Osteocyte (in vitro differentiated cells): ENCODE measurements around the gene ATOH1. TPM values are rescaled to one million over a fixed set of nuclear protein-coding genes. Genes with fewer than 3 reads are reported as not detected.

Source experiments
- DNase-seq: peaks from one replicate; pipeline ENCODE4 v3.0.0; 2021; ENCODE audit warnings: mixed read lengths; ENCODE audit not compliant: unreplicated experiment; ENCODE audit errors: extremely low spot score
- H3K27ac Mint-ChIP-seq: one replicate; pipeline ENCODE4 v1.8.0; 2021; ENCODE audit warnings: mild to moderate bottlenecking, mixed read lengths; ENCODE audit not compliant: unreplicated experiment
- H3K27me3 Mint-ChIP-seq: one replicate; pipeline ENCODE4 v1.8.0; 2021; ENCODE audit warnings: mixed read lengths; ENCODE audit not compliant: unreplicated experiment
- H3K36me3 Mint-ChIP-seq: one replicate; pipeline ENCODE4 v1.8.0; 2021; ENCODE audit warnings: mixed read lengths; ENCODE audit not compliant: unreplicated experiment
- H3K4me1 Mint-ChIP-seq: one replicate; pipeline ENCODE4 v1.8.0; 2021; ENCODE audit warnings: mixed read lengths; ENCODE audit not compliant: unreplicated experiment
- H3K4me3 Mint-ChIP-seq: one replicate; pipeline ENCODE4 v1.8.0; 2021; ENCODE audit warnings: mild to moderate bottlenecking, moderate library complexity, mixed read lengths; ENCODE audit not compliant: unreplicated experiment
- H3K9me3 Mint-ChIP-seq: one replicate; pipeline ENCODE4 v1.8.0; 2021; ENCODE audit warnings: mixed read lengths; ENCODE audit not compliant: unreplicated experiment
- CTCF ChIP-seq: fragments of 200-600 bp; sonication (generic); IDR thresholded peaks from 2 replicates; pipeline ENCODE4 v1.5.0; 2021; ENCODE audit warnings: antibody characterized with exemption, mild to moderate bottlenecking, moderate library complexity
- total RNA-seq: library from RNA; stranded (reverse); gene quantifications from 2 replicates; pipeline ENCODE4 v1.2.1, GENCODE V29; 2021

Gene ATOH1
- total RNA-seq, 1 donor from 2014 or later: not detected

GRCh38 chr4:93835929-93836328 lies 7.4 kb downstream of the ATOH1 start:
- Mint-ChIP-seq H3K9me3 (no peaks in the 10 kb centered on the region), H3K36me3 (peaks cover 1% of the 10 kb centered on the region), H3K4me1 (peaks cover 9% of the 10 kb centered on the region), H3K27me3 (peaks cover 67% of the 10 kb centered on the region), H3K4me3 (no peak overlapping the region), H3K27ac (no peak overlapping the region)
- TF ChIP-seq CTCF: no peak
- no peak for DNase-seq

DNA sequence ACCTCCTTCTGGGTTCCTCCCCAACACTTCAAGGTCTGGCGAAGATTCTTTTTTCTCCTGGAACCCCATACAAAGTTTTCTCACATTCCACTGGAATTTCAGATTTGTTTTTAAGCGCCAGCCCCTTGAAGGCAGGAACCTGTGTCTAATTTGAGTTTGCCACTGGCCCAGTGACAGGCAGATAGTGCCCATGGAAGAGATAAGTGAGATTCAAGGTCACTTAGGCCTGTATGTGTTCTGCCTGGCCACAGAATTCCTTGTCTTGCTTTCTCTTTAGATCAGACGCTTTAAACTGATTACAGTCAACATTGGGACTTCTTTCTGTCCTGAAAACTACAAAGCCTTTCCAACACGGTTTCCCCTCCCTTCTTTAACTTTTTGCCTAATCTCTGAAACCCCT lies 11.2 kb downstream of the ATOH1 start:
- H3K9me3 Mint-ChIP-seq: no peaks in the 10 kb centered on the region
- H3K27ac Mint-ChIP-seq: no peak overlapping the region
- no peak for DNase-seq
- peaks cover 1% of the 10 kb centered on the region for H3K36me3 Mint-ChIP-seq
- no peak overlapping the region for H3K4me3 Mint-ChIP-seq
- H3K27me3 Mint-ChIP-seq: peaks cover 49% of the 10 kb centered on the region
- no peak for TF ChIP-seq CTCF
- peaks cover 2% of the 10 kb centered on the region for H3K4me1 Mint-ChIP-seq

DNA sequence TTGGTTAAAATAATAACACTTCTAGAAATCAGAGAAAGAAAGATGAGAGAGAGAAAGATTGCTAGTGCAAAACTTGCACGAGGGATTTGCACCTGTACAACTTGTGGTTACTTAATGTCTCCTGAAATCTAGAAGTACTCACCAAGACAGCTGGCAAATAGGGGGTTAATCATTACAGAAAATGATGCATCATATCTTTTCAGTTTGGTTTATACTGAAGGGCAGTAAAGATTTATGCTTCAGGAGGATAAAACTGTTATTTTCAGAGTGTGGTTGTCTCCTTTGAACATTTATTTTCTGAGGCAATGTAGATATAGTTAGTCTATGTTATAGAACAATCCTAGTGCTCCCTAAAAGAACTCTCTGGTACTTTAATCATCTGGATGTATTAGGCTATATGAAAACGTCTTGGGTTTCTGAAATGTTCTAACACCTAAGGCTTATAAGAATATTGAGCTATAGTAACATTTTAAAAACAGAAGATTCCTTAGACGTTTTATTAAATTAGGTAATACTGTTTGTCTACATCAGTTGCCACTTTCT lies 13.3 kb downstream of the ATOH1 start:
- no peak for DNase-seq
- Mint-ChIP-seq H3K27me3 (peaks cover 48% of the 10 kb centered on the region), H3K27ac (no peak overlapping the region), H3K4me1 (no peaks in the 10 kb centered on the region), H3K36me3 (no peaks in the 10 kb centered on the region), H3K9me3 (no peaks in the 10 kb centered on the region), H3K4me3 (no peak overlapping the region)
- TF ChIP-seq CTCF: no peak

DNA sequence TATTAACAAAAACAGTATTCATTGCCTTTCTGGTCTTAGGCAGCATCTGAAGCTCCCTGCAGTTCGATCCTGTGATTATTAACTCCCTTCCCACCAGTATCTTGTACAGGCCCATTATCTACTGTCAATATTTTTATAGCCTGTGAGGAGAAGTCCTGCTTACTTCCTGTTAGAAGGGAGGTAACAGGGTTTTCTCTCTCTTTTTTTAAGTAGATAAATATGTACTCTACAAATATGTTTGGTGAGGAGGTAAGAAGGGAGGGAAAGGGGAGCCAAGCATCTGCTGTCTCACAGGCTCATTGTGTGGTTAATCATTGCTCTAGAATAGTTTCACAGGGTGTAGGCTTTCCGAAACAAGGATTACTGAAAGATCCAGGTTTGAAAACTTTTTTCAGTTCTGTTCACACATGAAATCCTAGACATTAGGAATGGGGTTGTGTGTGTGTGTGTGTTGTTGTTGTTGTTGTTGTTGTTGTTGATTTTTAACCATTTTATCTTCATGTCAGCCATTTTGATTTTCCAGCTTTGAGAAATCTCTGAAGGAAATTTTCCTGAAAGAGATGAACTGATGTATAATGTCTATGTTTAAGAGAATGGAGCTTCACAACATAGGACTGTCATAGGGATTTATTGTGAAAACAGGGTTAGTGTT lies 14.2 kb downstream of the ATOH1 start:
- Mint-ChIP-seq H3K4me1 (no peaks in the 10 kb centered on the region), H3K36me3 (no peaks in the 10 kb centered on the region), H3K4me3 (no peak overlapping the region), H3K27ac (no peak overlapping the region), H3K9me3 (no peaks in the 10 kb centered on the region), H3K27me3 (peaks cover 50% of the 10 kb centered on the region)
- no peak for DNase-seq
- TF ChIP-seq CTCF: no peak

GRCh38 chr4:93843772-93844171 lies 15.2 kb downstream of the ATOH1 start:
- no peak overlapping the region for H3K4me3 Mint-ChIP-seq
- no peak for DNase-seq
- H3K27ac Mint-ChIP-seq: no peak overlapping the region
- no peaks in the 10 kb centered on the region for H3K36me3 Mint-ChIP-seq
- no peaks in the 10 kb centered on the region for H3K4me1 Mint-ChIP-seq
- no peaks in the 10 kb centered on the region for H3K9me3 Mint-ChIP-seq
- peaks cover 51% of the 10 kb centered on the region for H3K27me3 Mint-ChIP-seq
- TF ChIP-seq CTCF: no peak
